Epithelial cell of proximal tubule (primary cell): ENCODE data around the gene NUDT1. TPM values are rescaled to one million over a fixed set of nuclear protein-coding genes. Genes with fewer than 3 reads are reported as not detected.

ENCODE experiments used
- DNase-seq: peaks from one replicate; pipeline ENCODE4 v3.0.0-alpha.2; 2011; ENCODE audit warnings: low read depth
- H3K4me3 ChIP-seq: 2 replicates; pipeline ENCODE4 v1.5.1; 2011; ENCODE audit warnings: low read depth, mild to moderate bottlenecking, low read length
- total RNA-seq: library from RNA; depleted of rRNA; stranded (reverse); fragments of >200 nt; gene quantifications from 2 replicates; pipeline ENCODE4 v1.2.3, GENCODE V29; 2015
- TF ChIP-seq, protein P1 (sequence below): conservative IDR thresholded peaks from 2 replicates; pipeline ENCODE4 v1.5.1; 2012; ENCODE audit warnings: low read depth, mild to moderate bottlenecking, low read length

The NUDT1 gene
- 39.1 and 65.9 TPM in 2 replicates for total RNA-seq

DNA sequence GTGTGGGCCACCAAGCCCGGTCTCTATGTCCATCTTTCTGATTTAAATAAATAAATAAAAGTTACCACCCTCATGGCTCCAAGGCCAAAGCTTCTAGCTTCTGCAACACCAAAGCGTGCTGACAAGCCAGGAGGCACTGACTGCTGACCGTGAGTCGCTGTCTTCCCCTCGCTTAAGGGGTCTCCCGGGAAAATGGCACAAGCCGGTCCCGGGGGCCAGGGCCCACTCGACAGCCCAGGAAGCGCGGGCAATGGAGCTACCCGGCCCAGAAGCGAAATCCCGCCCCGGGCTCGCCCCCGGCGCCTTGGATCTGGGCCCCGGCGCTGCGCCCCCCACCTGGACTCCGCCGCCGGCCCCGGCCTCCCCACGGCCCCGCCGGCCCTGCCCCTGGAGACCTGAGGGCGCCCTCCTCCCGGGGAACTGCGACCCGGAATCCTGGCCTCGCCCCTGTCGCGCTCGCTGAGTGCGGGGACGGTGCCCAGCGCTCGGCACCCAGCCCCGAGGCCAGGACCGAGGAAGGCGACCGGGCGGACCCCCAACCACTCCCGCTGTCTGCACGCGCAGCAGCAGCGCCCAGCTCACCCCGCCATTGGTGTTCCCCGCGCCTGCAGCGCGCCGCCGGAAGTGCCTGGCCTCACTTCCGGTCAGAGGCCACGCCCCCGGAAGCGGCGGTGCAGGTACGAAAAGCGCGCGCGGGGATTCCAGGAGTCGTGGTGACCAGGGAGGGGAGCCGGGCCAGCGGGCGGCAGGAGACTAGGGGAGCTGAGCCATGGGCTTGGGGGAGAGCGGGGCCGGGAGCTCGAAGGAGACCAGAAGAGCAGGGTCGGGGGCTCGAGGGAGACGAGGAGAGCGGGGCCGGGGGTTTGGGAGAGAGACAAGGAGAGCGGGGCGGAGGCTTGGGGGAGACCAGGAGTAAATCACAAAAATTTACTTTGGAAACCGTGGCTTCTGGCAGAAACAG is at the start of gene NUDT1, which contains the start of gene MRM2:
Gene NUDT1, plus strand, starts transcription at position 647 of the 961 bp plus-strand sequence. CDS start 2,349 bp downstream, outside the sequence.
Gene MRM2, minus strand, starts transcription at position 626 of the 961 bp plus-strand sequence. Its CDS starts 36 bp downstream, at position 590.
- peak within 1 kb of the TSS; percentile 79 for H3K4me3 ChIP-seq
- TF ChIP-seq, protein P1, sequence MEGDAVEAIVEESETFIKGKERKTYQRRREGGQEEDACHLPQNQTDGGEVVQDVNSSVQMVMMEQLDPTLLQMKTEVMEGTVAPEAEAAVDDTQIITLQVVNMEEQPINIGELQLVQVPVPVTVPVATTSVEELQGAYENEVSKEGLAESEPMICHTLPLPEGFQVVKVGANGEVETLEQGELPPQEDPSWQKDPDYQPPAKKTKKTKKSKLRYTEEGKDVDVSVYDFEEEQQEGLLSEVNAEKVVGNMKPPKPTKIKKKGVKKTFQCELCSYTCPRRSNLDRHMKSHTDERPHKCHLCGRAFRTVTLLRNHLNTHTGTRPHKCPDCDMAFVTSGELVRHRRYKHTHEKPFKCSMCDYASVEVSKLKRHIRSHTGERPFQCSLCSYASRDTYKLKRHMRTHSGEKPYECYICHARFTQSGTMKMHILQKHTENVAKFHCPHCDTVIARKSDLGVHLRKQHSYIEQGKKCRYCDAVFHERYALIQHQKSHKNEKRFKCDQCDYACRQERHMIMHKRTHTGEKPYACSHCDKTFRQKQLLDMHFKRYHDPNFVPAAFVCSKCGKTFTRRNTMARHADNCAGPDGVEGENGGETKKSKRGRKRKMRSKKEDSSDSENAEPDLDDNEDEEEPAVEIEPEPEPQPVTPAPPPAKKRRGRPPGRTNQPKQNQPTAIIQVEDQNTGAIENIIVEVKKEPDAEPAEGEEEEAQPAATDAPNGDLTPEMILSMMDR, result no peak
- DNase-seq, result no peak

DNA sequence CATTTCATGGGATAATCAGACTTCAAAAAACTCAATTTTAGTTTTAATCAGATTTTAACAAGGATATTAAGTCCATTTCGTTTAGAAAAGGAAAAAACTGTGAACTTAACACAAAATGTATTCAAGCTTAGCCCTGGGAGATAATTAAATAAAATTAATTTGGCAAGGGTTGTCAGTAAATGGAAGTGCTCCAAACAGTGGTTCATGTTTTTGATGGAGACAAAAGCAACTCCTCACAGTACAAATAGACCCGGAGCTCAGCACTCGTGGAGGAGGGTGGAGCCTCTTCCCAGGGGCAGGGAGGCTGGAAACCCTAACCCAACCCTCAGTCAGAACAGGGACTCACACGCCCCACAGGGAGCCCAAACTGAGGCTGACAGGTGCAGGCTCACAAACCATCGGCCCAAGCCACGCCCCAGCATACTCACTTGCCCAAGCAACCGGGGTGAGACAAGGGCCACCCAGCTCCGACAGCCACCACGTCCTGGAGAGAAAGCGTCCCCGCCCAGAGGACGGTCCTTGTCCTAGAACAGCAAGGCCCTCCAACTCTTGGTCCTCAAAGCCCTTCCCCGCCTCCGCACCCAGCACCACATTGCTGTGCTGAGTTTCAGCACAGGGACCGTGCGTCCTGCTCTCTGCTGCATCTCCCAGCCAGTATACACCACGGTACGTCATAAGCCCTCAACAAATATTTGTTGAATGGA is 49.0 kb upstream of the NUDT1 start:
- no peak for DNase-seq
- TF ChIP-seq, protein P1, result no peak
- no peak overlapping the region for H3K4me3 ChIP-seq

DNA sequence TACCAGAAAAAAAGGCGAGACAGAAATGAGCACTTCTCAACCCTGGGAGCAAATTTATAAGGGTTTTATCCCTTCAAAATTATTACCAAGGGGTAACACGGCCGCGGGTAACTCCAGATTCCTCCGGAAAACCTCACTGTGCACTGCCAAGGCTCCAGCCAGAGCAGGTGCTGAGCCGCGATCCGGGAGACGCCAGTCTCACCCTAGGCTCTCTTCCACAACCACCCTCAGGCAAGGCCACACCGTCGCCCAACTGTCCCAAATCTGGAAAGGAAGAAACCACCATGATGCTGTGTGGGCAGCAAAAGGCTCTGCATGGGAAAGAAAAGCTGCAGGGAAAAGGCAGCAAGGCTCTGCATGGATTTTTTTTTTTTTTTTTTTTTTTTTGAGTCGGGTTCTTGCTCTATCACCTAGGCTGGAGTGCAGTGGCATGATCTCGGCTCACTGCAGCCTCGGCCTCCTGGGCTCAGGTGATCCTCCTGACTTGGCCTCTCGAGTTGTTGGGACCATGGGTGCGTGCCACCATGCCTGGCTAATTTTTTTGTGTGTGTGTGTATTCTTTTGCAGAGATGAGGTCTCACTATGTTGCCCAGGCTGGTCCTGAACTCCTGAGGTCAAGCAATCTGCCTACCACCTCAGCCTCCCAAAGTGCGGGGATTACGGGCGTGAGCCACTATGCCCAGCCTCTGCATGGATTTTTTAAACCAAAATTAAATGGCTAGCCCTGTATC is 48.3 kb upstream of the NUDT1 start:
- no peak overlapping the region for H3K4me3 ChIP-seq
- TF ChIP-seq, protein P1, result no peak
- no peak for DNase-seq

DNA sequence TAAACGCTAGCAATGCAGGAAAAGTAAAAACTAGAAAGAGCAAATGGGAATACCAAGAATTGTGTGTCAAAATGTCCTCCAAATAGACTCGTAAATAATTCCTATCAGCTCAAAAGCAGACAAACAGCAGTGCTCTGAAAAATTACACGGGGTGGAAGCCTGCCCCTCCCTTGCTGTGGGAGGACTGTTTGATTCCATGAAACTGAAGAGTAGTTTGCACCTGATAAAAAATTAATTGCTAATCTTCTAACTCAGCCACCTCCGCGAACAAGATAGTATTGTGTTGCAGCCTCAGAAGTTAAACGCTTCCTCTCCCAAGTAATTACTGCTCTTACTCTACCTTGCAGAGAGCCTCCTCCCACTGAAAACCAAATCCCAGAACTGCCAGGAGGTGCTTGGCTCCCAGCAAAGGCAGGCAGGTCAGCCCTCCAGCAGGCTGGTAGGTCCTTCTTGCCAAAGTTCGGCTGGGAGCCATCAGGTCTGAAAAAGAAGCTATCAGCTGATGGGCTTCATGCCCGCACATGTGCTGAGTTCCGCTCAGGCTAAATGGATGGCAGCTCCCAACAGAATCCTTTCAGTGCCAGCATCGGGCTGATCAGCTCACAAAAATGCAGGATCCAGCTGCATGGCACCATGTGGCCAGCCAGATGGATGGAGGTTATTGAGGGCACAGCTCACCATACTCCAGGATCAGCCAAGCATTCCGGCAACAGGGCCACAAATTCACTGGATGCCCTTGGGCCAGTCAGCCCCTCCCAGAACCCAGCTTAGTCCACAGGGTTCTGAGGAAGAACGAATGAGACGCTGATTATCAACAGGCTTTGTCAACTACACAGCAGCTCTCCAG is 46.4 kb upstream of the NUDT1 start:
- TF ChIP-seq, protein P1, result no peak
- no peak overlapping the region for H3K4me3 ChIP-seq
- DNase-seq, result no peak

DNA sequence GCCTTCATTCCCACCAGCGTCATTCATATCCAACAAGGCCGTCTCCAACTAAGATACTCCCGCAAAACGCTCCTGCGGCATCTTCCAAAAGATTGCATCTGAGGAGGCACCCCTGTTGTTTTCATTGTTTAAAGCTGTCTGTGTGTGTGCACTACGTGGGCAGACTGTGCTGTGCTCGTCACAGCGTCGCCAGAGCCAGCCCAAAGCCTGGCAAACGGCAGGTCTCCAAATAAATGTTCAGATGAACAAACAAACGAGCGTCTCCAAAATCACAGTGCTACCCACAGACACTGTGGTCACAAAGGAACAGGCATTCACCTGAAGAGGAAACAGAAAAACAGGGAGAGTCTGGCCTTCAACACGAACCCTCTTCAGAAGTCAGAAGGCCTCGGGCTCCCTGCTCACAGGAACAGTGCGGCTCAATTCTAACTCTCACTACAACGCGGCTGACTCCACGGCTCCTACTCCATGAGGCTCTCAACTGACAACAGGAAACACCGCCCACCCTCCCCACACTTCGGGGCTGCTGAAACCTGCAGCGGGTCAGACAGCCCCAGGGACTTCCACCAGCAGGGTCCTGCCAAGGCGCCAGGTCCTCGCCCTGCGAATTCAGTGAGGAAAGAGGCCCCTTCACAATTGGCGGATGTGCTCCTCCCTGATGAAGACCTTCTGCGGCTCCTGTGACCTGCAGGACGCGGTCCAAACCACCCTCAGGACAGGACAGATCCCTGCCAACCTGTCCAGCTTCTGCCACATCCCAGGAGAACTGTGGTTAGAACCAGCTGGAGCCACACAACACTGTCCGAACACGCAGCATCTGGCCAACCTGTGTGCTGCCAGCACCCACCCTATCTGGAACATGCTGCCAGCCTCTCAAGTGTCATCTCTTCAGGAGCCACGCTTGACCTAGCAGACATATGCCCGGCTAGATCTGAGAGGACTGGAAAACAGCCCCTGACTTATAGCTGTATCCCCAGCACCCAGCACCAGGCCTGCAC is 45.3 kb upstream of the NUDT1 start:
- DNase-seq, result no peak
- no peak overlapping the region for H3K4me3 ChIP-seq
- TF ChIP-seq, protein P1, result no peak
